SK-N-MC (cell line): Measurements from ENCODE around the gene TFCP2.

Experiments
- DNase-seq: peaks from one replicate; pipeline ENCODE4 v3.0.0-alpha.2; 2011; ENCODE audit warnings: low read depth, low spot score
- H3K27ac ChIP-seq: fragments of 200-600 bp; sonication (generic); 2 replicates; pipeline ENCODE4 v1.5.1; 2016; ENCODE audit warnings: mixed run types
- H3K36me3 ChIP-seq: fragments of 200-600 bp; sonication (generic); 2 replicates; pipeline ENCODE4 v1.6.1; 2017; ENCODE audit warnings: antibody characterized with exemption, low read length, mixed read lengths; ENCODE audit not compliant: insufficient read depth
- H3K4me3 ChIP-seq: fragments of 200-600 bp; sonication (generic); 2 replicates; pipeline ENCODE4 v1.5.1; 2016
- H3K9ac ChIP-seq: fragments of 200-600 bp; sonication (generic); 2 replicates; pipeline ENCODE4 v1.8.0; 2017; ENCODE audit warnings: mixed run types, mixed read lengths; ENCODE audit not compliant: insufficient read length
- H3K9me3 ChIP-seq: fragments of 200-600 bp; sonication (generic); 2 replicates; pipeline ENCODE4 v1.6.1; 2017; ENCODE audit warnings: low read depth, mild to moderate bottlenecking, antibody characterized with exemption, low read length, moderate library complexity, mixed read lengths
- EZH2 ChIP-seq: fragments of 200-600 bp; sonication (generic); IDR thresholded peaks from one replicate; pipeline ENCODE4 v1.6.1; 2017; ENCODE audit warnings: antibody characterized with exemption
- FOXP2 ChIP-seq: optimal IDR thresholded peaks from 2 replicates; pipeline ENCODE3; 2011; ENCODE audit warnings: mild to moderate bottlenecking, moderate library complexity; ENCODE audit not compliant: insufficient read depth; ENCODE audit errors: extremely low read length, control extremely low read depth
- POLR2AphosphoS5 ChIP-seq: IDR thresholded peaks from 2 replicates; pipeline ENCODE4 v1.6.1; 2012; ENCODE audit warnings: mild to moderate bottlenecking, low read depth, low read length, borderline replicate concordance

TFCP2 gene

GRCh38 chr12:51216642-51217041 lies 43.7 kb upstream of the TFCP2 start:
- no peaks in the 10 kb centered on the region for H3K9me3 ChIP-seq
- peak overlapping the region; percentile 93 for H3K4me3 ChIP-seq
- no peak for DNase-seq
- peak overlapping the region; percentile 96 for H3K9ac ChIP-seq
- H3K27ac ChIP-seq = no peak overlapping the region
- H3K36me3 ChIP-seq = peaks cover 8% of the 10 kb centered on the region
- TF ChIP-seq FOXP2 (no peak), POLR2AphosphoS5 (no peak), EZH2 (no peak)

GRCh38 chr12:51214895-51215294 lies 42.0 kb upstream of the TFCP2 start:
- peaks cover 8% of the 10 kb centered on the region for H3K36me3 ChIP-seq
- no peak overlapping the region for H3K27ac ChIP-seq
- no peak overlapping the region for H3K9ac ChIP-seq
- TF ChIP-seq POLR2AphosphoS5 = no peak
- TF ChIP-seq FOXP2 = no peak
- TF ChIP-seq EZH2 = no peak
- no peak for DNase-seq
- H3K9me3 ChIP-seq = no peaks in the 10 kb centered on the region
- H3K4me3 ChIP-seq = no peak overlapping the region

- TF ChIP-seq FOXP2 (no peak), EZH2 (no peak), POLR2AphosphoS5 (no peak)
- Histone ChIP-seq H3K36me3 (peaks cover 15% of the 10 kb centered on the region), H3K4me3 (no peak overlapping the region), H3K9me3 (no peaks in the 10 kb centered on the region), H3K9ac (no peak overlapping the region), H3K27ac (no peak overlapping the region)
- no peak for DNase-seq
These were observed 37.9 kb upstream of the TFCP2 start for GRCh38 chr12:51210690-51211395.

- H3K9ac ChIP-seq = no peak overlapping the region
- H3K4me3 ChIP-seq = no peak overlapping the region
- TF ChIP-seq FOXP2 (no peak), EZH2 (no peak), POLR2AphosphoS5 (no peak)
- no peak for DNase-seq
- H3K36me3 ChIP-seq = peaks cover 9% of the 10 kb centered on the region
- no peak overlapping the region for H3K27ac ChIP-seq
- H3K9me3 ChIP-seq = no peaks in the 10 kb centered on the region
These were observed 36.3 kb upstream of the TFCP2 start for GRCh38 chr12:51209259-51209658.

GRCh38 chr12:51208016-51208660 lies 35.2 kb upstream of the TFCP2 start:
- Histone ChIP-seq H3K27ac (no peak overlapping the region), H3K9me3 (no peaks in the 10 kb centered on the region), H3K4me3 (no peak overlapping the region), H3K9ac (no peak overlapping the region), H3K36me3 (peaks cover 7% of the 10 kb centered on the region; the same call in 1 of the 2 replicates)
- TF ChIP-seq POLR2AphosphoS5 (no peak), FOXP2 (no peak), EZH2 (no peak)
- no peak for DNase-seq

- TF ChIP-seq EZH2 (no peak), FOXP2 (no peak), POLR2AphosphoS5 (no peak)
- H3K27ac ChIP-seq = no peak overlapping the region
- no peak overlapping the region for H3K9ac ChIP-seq
- no peak for DNase-seq
- H3K9me3 ChIP-seq = no peaks in the 10 kb centered on the region
- H3K4me3 ChIP-seq = no peak overlapping the region
- H3K36me3 ChIP-seq = peaks cover 7% of the 10 kb centered on the region; the same call in 1 of the 2 replicates
These were observed 32.4 kb upstream of the TFCP2 start for GRCh38 chr12:51205350-51205749.

- TF ChIP-seq FOXP2 = no peak
- TF ChIP-seq EZH2 = no peak
- no peak for TF ChIP-seq POLR2AphosphoS5
- DNase-seq = no peak
- H3K36me3 ChIP-seq = peaks cover 6% of the 10 kb centered on the region; the same call in 1 of the 2 replicates
- no peak overlapping the region for H3K9ac ChIP-seq
- H3K4me3 ChIP-seq = no peak overlapping the region
- no peak overlapping the region for H3K27ac ChIP-seq
- H3K9me3 ChIP-seq = no peaks in the 10 kb centered on the region
These were observed 29.8 kb upstream of the TFCP2 start for GRCh38 chr12:51202718-51203117.

GRCh38 chr12:51200806-51201205 lies 27.9 kb upstream of the TFCP2 start:
- no peak for DNase-seq
- H3K9me3 ChIP-seq = no peaks in the 10 kb centered on the region
- TF ChIP-seq FOXP2 (no peak), POLR2AphosphoS5 (no peak), EZH2 (no peak)
- no peak overlapping the region for H3K4me3 ChIP-seq
- H3K9ac ChIP-seq = no peak overlapping the region
- no peaks in the 10 kb centered on the region for H3K36me3 ChIP-seq
- H3K27ac ChIP-seq = no peak overlapping the region
